Measurements from ENCODE around the gene ANO6. TPM values are rescaled to one million over a fixed set of nuclear protein-coding genes. Genes with fewer than 3 reads are reported as not detected.

ANO6 gene
- total RNA-seq, 1 donor from 2014 or later: 57.6 TPM

DNA sequence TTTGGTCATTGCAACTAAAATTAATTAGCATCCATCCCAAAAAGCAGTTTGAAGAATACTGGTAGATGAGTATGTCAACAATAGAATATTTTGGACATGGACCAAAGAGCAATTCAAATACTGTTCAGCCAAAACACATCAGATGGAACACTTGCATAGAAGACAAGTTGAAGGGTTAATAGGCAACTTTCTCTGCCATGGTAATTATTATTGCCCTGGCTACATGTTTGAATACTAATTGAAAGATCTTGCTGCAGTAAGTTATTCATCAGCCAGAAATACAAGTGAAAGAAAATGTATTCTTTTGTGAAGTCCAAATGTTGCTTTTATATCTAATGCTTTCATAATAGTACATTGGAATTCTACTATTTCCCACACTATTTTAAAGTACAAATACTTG is 10.1 kb downstream of the ANO6 start:
- no peak overlapping the region for H3K4me3 ChIP-seq (ENCODE audit: low read depth, low read length)
- no peak for TF ChIP-seq CTCF (conservative IDR thresholded peaks at IDR 0.05; ENCODE audit: low read depth, low read length)
- no peak for DNase-seq (ENCODE audit: low read depth)

DNA sequence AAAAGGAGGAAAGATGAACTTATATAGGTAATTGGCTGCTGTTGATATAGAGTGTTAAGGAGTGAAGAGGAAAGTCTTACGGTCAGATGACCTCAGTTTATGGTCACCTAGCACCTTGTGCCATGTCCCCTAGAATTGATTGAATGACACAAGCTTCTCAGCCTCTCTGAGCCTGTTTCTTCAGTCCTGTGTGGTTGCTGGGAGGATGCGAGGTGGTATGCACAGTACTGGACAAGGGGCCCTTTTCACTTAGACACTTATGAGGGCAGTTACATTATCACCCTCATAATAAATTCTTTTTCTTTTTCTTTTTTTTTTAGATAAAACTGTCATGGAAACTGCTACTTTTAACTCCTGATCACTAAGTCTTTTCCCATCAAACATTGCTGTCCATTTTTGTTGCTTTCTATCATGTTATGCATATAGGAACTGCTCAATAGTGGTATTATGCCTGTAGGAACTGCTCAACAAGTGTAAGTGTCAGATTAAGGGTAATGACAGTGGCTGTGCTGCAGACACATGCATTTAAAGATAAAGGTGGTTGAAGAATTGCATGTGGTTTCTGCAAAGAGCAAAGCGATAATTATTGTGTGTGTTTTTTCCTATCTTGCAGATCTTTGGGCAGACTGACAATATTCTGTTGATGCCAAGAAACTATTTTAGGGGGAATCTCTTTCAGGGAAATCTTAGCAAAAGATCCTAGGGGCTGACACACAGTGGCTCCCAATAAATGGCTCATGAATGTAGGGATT is 11.6 kb downstream of the ANO6 start:
- no peak for TF ChIP-seq CTCF (conservative IDR thresholded peaks at IDR 0.05; ENCODE audit: low read depth, low read length)
- H3K4me3 ChIP-seq (ENCODE audit: low read depth, low read length): no peak overlapping the region
- DNase-seq (ENCODE audit: low read depth): no peak

DNA sequence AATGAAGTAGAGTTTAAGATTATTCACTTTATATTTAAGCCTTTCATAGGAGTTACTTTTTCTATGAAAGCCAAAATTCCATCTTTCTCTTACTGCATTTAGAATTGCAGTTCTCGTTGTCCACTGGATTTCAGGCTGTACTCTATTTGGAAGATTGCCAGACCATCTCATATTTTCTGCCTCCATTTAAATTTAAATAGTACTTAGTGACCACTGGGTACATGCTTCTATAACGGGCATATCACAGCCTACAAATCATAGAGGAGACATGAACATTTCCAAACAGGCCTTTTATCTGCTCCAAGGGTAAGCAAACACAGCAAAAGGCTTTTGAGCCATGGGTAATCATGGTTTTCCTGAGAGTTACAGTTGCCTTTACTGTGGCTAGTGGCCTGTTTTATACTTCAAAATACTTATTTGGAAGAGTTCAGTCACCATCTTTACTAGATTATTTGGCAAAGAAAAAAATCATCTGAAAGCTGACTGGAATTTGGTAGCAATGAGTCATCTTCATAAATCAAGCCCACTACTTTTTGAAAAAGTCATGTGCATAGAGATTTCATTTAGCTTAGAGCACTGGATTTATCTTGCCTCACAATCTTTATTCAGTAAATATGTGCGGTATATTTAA is 15.7 kb downstream of the ANO6 start:
- no peak overlapping the region for H3K4me3 ChIP-seq (ENCODE audit: low read depth, low read length)
- DNase-seq (ENCODE audit: low read depth): no peak
- TF ChIP-seq CTCF (conservative IDR thresholded peaks at IDR 0.05; ENCODE audit: low read depth, low read length): no peak

DNA sequence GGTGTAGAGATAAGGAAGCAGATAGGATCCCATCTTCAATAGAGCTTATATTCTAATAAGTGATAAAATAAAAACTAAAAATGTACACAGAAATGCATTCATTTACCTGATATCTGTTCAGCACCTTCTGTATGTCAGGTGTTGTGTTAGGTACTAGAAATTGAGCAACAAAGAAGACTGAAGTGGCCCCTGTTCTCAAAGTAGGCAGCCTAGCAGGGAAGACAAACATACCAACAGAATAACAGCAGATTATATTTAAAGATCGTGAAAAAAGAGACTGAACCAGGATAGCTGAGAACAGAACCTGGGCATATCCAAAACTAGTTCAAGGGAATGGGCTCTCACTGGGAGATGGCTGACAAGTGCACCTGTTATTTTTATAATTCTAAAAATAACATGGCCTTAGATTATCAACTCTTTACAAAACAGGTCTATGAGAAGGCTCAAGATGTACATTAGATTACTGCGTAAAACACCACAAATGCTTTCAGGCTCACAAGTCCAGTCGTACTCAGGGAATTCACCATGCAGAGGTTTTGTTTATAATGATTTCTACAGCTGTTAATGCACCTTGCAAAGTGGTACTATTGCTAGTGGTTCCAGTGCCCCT is 16.4 kb downstream of the ANO6 start:
- no peak for DNase-seq (ENCODE audit: low read depth)
- no peak for TF ChIP-seq CTCF (conservative IDR thresholded peaks at IDR 0.05; ENCODE audit: low read depth, low read length)
- H3K4me3 ChIP-seq (ENCODE audit: low read depth, low read length): no peak overlapping the region

GRCh38 chr12:45232756-45233372 is 17.0 kb downstream of the ANO6 start:
- H3K4me3 ChIP-seq (ENCODE audit: low read depth, low read length): no peak overlapping the region
- DNase-seq (ENCODE audit: low read depth): peak; percentile 89
- no peak for TF ChIP-seq CTCF (conservative IDR thresholded peaks at IDR 0.05; ENCODE audit: low read depth, low read length)

GRCh38 chr12:45234139-45234865 is 18.4 kb downstream of the ANO6 start:
- no peak overlapping the region for H3K4me3 ChIP-seq (ENCODE audit: low read depth, low read length)
- peak; percentile 93 for DNase-seq (ENCODE audit: low read depth)
- TF ChIP-seq CTCF (conservative IDR thresholded peaks at IDR 0.05; ENCODE audit: low read depth, low read length): no peak
